BLaER1 (cell line): Measurements from ENCODE around the gene ATP6V0B.

Experiments
- H3K27ac ChIP-seq: shearing (Covaris generic); formaldehyde crosslinking; 2 replicates; pipeline ENCODE4 v1.8.1; 2022
- H3K27me3 ChIP-seq: shearing (Covaris generic); formaldehyde crosslinking; 2 replicates; pipeline ENCODE4 v1.8.1; 2022
- H3K36me3 ChIP-seq: shearing (Covaris generic); formaldehyde crosslinking; 2 replicates; pipeline ENCODE4 v1.8.1; 2022
- H3K4me1 ChIP-seq: shearing (Covaris generic); formaldehyde crosslinking; 2 replicates; pipeline ENCODE4 v1.8.1; 2022
- H3K4me2 ChIP-seq: shearing (Covaris generic); formaldehyde crosslinking; 2 replicates; pipeline ENCODE4 v1.8.1; 2022
- H3K4me3 ChIP-seq: shearing (Covaris generic); formaldehyde crosslinking; 2 replicates; pipeline ENCODE4 v1.8.1; 2022
- H3K9ac ChIP-seq: shearing (Covaris generic); formaldehyde crosslinking; 2 replicates; pipeline ENCODE4 v1.8.1; 2022
- H3K9me3 ChIP-seq: shearing (Covaris generic); formaldehyde crosslinking; 2 replicates; pipeline ENCODE4 v1.8.1; 2022
- H4K20me1 ChIP-seq: shearing (Covaris generic); formaldehyde crosslinking; 2 replicates; pipeline ENCODE4 v1.8.1; 2022
- Cebpa-rat ChIP-seq: shearing (Covaris generic); IDR thresholded peaks from 2 replicates; pipeline ENCODE4 v1.8.1; 2022

The ATP6V0B gene

DNA sequence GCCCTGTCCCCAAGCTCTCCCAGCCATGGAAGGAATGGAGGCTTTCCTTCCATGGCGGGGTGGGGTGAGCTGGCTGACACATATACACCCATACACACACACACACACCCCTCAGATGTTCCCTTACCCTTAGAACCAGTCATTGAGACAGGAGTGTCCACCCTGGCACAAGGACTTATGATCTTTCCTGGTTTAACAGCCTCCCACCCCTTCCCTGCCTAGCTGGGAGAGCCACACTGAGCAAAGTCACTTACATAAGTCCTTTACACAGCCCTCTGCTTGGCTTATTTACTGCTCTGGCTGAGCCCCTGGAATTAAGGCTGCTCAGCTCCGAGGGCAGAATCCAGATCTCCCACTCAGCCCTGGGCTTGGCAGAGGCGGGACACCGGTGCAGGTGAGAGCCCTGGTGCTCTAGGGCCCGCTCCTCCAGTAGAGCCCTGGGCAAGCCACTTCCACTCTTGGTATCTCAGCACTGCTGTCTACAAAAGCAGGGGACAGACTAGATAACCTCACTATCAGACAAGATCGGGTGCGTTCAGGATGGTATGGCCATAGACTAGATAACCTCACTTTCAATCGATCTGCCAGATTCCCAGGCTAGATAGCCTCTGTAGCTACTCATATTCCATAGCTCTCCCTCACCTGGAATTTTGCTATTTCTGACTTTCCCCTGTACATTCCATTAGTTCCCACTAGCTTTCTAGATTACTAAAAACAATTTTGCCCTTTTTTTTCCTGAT is 39.8 kb downstream of the ATP6V0B start:
- Histone ChIP-seq H3K27ac (no peak overlapping the region), H3K9ac (no peak overlapping the region), H3K36me3 (no peaks in the 10 kb centered on the region; the same call in 1 of the 2 replicates), H3K9me3 (no peaks in the 10 kb centered on the region), H4K20me1 (no peaks in the 10 kb centered on the region), H3K27me3 (no peaks in the 10 kb centered on the region), H3K4me1 (peaks cover 34% of the 10 kb centered on the region), H3K4me2 (no peak overlapping the region), H3K4me3 (no peak overlapping the region)
- no peak for TF ChIP-seq Cebpa-rat

DNA sequence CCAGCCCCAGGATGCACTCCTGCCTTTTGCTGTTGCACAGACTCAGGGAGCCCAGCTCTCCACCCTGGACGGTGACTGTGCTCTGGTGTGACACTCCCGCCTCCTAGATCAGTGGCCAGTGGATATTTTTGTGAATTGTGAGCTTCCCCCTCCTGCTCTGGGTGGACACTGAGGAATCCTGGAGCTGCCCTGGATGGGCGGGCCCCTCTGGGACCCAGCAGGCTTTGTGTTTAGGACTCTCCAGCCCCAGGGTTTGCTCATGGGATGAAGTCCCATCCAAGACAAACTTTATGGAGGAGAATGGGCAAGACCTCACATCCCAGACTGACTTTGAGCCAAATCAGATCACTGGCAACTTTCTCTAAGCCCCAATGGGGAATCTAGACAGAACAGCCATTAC is 40.4 kb downstream of the ATP6V0B start:
- Histone ChIP-seq H3K27me3 (no peaks in the 10 kb centered on the region), H3K36me3 (no peaks in the 10 kb centered on the region), H3K4me1 (peaks cover 34% of the 10 kb centered on the region), H4K20me1 (no peaks in the 10 kb centered on the region), H3K4me3 (no peak overlapping the region), H3K9ac (no peak overlapping the region), H3K4me2 (no peak overlapping the region), H3K27ac (no peak overlapping the region), H3K9me3 (no peaks in the 10 kb centered on the region)
- no peak for TF ChIP-seq Cebpa-rat

DNA sequence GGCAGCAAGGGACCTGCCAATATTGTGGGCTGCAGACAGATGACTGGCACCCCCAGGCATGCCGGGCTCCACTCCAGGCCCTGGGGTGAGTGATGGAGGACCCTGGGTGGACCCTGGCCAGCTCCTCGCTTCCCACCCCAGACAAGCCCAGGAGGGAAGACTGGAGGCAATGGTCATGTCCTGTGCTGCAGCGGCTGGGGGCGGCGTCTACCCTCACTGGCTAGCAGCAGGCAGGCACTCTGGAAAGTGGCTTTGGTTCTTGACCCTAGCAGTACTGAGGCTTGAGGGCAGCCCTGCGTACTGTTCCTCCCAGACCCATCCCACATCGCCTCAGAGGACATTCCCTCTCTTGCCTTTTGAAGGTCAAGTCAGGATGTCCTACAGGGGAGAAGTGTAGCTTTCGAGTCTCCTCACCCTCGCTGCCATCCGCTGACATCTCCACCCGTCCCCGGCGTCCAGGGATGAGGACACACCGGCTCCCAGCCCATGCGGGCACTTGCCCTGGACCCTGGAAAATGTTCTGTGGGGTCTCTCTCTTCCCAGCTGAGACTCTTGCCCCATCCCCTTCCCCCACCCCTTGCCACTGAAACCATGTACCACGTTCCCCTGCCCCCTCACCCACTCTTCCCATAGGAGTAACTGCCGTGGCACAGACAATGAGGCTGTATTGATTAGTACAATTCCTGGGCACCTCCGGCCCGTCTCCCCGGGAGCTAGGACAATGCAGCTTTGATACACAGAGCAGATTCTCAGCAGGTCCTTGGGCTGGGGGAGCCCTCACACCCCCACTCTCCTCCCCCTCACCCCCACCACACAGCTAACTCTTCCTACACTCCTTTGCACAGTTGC is 41.5 kb downstream of the ATP6V0B start:
- H3K4me3 ChIP-seq = no peak overlapping the region
- TF ChIP-seq Cebpa-rat = no peak
- no peaks in the 10 kb centered on the region for H3K27me3 ChIP-seq
- no peak overlapping the region for H3K4me2 ChIP-seq
- H4K20me1 ChIP-seq = no peaks in the 10 kb centered on the region
- H3K9ac ChIP-seq = no peak overlapping the region
- no peaks in the 10 kb centered on the region for H3K36me3 ChIP-seq
- no peak overlapping the region for H3K27ac ChIP-seq
- peaks cover 30% of the 10 kb centered on the region for H3K4me1 ChIP-seq
- H3K9me3 ChIP-seq = no peaks in the 10 kb centered on the region

- no peaks in the 10 kb centered on the region for H3K27me3 ChIP-seq
- no peaks in the 10 kb centered on the region for H4K20me1 ChIP-seq
- no peak overlapping the region for H3K27ac ChIP-seq
- no peaks in the 10 kb centered on the region for H3K9me3 ChIP-seq
- no peak overlapping the region for H3K9ac ChIP-seq
- no peak overlapping the region for H3K4me2 ChIP-seq
- H3K4me1 ChIP-seq = peaks cover 23% of the 10 kb centered on the region
- no peak for TF ChIP-seq Cebpa-rat
- no peaks in the 10 kb centered on the region for H3K36me3 ChIP-seq
- H3K4me3 ChIP-seq = no peak overlapping the region
Observed at GRCh38 chr1:44016890-44017400, 42.2 kb downstream of the ATP6V0B start.

DNA sequence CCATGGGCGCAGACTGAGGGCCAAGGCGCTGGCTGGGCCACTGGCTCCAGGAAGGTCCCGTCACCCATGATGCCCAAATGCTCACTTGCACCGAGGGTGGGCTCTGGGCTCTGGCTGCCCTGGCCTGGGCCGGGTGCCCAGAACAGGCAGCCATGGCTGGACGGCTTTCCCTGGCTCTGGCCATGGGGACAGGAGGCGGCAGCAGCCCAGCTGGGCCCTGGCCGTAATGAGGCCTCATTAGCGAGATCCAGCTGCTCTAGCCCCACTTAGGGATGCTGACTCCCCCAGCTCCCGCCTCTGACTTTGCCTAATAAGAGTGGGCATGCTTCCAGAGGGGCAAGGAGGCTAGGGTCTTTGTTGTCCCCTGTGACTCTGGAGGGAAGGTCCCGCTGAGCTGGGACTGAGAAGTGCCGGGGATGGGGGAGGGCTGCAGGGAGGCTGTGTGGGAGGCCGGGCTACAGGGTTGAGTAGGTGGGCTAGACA is 44.7 kb downstream of the ATP6V0B start:
- H3K27ac ChIP-seq = no peak overlapping the region
- H3K4me3 ChIP-seq = no peak overlapping the region
- H3K4me2 ChIP-seq = no peak overlapping the region
- TF ChIP-seq Cebpa-rat = no peak
- H3K27me3 ChIP-seq = no peaks in the 10 kb centered on the region
- H4K20me1 ChIP-seq = no peaks in the 10 kb centered on the region
- H3K4me1 ChIP-seq = no peaks in the 10 kb centered on the region
- H3K9ac ChIP-seq = no peak overlapping the region
- peaks cover 6% of the 10 kb centered on the region; the same call in 1 of the 2 replicates for H3K36me3 ChIP-seq
- no peaks in the 10 kb centered on the region for H3K9me3 ChIP-seq

DNA sequence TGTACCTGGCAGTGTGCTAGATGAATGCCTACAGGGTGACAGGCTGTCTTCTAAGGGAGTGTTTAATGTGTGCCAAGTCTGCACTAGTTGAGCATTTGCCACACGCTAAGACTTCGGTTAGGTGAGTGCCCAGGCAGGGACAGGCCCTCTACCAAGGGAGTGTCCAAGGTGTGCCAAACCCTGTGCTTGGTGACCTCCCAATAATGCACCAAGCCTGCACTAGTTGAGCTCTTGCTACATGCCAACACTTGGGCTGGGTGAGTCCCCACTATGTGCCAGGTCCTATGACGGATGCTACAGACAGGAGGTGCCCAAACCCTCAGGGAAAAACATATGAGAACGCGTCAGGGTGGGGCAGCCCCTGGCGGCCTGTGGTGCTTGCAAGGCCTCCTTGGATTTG is 45.7 kb downstream of the ATP6V0B start:
- Histone ChIP-seq H3K36me3 (peaks cover 6% of the 10 kb centered on the region; the same call in 1 of the 2 replicates), H3K27me3 (no peaks in the 10 kb centered on the region), H3K4me3 (no peak overlapping the region), H3K4me1 (no peaks in the 10 kb centered on the region), H3K4me2 (no peak overlapping the region), H3K9ac (no peak overlapping the region), H4K20me1 (no peaks in the 10 kb centered on the region), H3K9me3 (no peaks in the 10 kb centered on the region), H3K27ac (no peak overlapping the region)
- TF ChIP-seq Cebpa-rat = no peak

- Histone ChIP-seq H3K9ac (no peak overlapping the region), H3K4me3 (no peak overlapping the region), H3K36me3 (peaks cover 6% of the 10 kb centered on the region; the same call in 1 of the 2 replicates), H3K27ac (no peak overlapping the region), H4K20me1 (no peaks in the 10 kb centered on the region), H3K4me2 (no peak overlapping the region), H3K27me3 (no peaks in the 10 kb centered on the region), H3K9me3 (no peaks in the 10 kb centered on the region), H3K4me1 (no peaks in the 10 kb centered on the region)
- no peak for TF ChIP-seq Cebpa-rat
Observed at GRCh38 chr1:44021156-44021555, 46.4 kb downstream of the ATP6V0B start.

DNA sequence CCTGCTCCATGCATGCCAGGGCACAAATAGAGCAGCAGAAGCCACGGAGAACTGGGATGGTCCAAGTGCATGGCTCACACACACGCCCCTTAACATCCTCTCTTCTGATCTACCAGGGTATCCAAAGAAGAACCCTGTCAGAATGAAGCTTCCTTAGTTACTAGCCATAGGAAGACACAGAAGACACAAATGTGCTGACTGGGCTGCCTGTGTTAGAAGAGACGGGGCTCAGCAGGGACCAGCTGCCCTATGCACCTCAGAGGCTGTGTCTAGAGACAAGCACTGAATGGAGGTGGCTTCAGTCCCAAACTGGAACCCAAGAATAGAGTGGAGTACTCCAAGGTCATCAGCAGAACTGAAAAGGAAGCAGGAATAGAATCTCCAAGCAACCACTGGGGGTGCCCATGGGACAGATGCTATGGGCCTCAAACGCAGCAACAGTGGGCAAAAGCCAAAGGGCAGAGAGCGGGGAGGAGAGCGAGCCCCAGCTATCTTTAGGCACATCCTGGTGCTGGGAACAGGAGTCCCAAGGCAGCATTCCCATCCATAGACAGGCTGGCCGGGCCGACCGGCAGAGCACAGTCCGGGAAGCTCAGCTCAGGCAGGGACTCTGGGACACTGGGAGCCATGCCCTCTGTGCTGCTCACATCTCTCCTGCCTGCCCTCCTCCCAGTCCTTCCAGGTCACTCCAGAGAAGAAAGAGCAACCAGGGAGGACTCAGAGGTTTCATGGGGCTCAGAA is 47.0 kb downstream of the ATP6V0B start:
- no peak for TF ChIP-seq Cebpa-rat

More for the DNA sequence above, 47.0 kb downstream of the ATP6V0B start:
- H3K36me3 ChIP-seq = peaks cover 6% of the 10 kb centered on the region; the same call in 1 of the 2 replicates
- no peaks in the 10 kb centered on the region for H4K20me1 ChIP-seq
- no peak overlapping the region for H3K4me3 ChIP-seq
- H3K27me3 ChIP-seq = no peaks in the 10 kb centered on the region
- no peak overlapping the region for H3K4me2 ChIP-seq
- no peaks in the 10 kb centered on the region for H3K4me1 ChIP-seq
- no peak overlapping the region for H3K27ac ChIP-seq
- H3K9ac ChIP-seq = no peak overlapping the region
- H3K9me3 ChIP-seq = no peaks in the 10 kb centered on the region
